Measurements from ENCODE around the gene CCBE1.

Gene CCBE1

GRCh38 chr18:59699750-59700534, 2.7 kb upstream of the CCBE1 start:
- H3K23ac ChIP-seq (ENCODE audit: low read length in 2 of 2): no peak overlapping the region
- peaks cover 15% of the 10 kb centered on the region for H3K4me1 ChIP-seq (ENCODE audit: control insufficient read depth, insufficient read depth, low read depth, low read length)
- WGBS: 95% methylated on average over 5 of the region's 8 CpGs
- no peak overlapping the region for H2AFZ ChIP-seq (ENCODE audit: low read depth, low read length)
- no peak overlapping the region for H4K91ac ChIP-seq (ENCODE audit: low read length)
- H3K4me2 ChIP-seq (ENCODE audit: low read length, poor library complexity, severe bottlenecking): no peak overlapping the region
- H2BK120ac ChIP-seq (ENCODE audit: low read depth, low read length): no peak overlapping the region
- no peak for DNase-seq
- no peak overlapping the region for H4K8ac ChIP-seq (ENCODE audit: low read length)
- no peak overlapping the region for H3K4ac ChIP-seq (ENCODE audit: low read depth in 1 of 2, low read length in 2 of 2)
- H2BK5ac ChIP-seq (ENCODE audit: low read depth, low read length, poor library complexity, severe bottlenecking): no peak overlapping the region
- H3K27ac ChIP-seq (ENCODE audit: low read length, poor library complexity, severe bottlenecking): no peak overlapping the region
- H2AK5ac ChIP-seq (ENCODE audit: low read length, severe bottlenecking): no peak overlapping the region
- peak overlapping the region; percentile 21 for H3K9ac ChIP-seq (ENCODE audit: low read length)
- peak overlapping the region in 1 of 2 experiments; percentile 68 for H2BK12ac ChIP-seq (ENCODE audit: low read length in 2 of 2)
- H3K14ac ChIP-seq (ENCODE audit: low read length in 2 of 2): no peak overlapping the region
- H3K79me1 ChIP-seq (replicated peaks; ENCODE audit: low read length, poor library complexity, severe bottlenecking): no peaks in the 10 kb centered on the region
- H3K9me3 ChIP-seq (ENCODE audit: control insufficient read depth, low read length): no peaks in the 10 kb centered on the region
- H3K4me3 ChIP-seq (ENCODE audit: insufficient read depth in 1 of 2, low read depth in 1 of 2, low read length in 2 of 2): no peak overlapping the region
- H3K18ac ChIP-seq (ENCODE audit: low read depth in 1 of 2, low read length in 2 of 2): peak overlapping the region in 1 of 2 experiments; percentile 57
- H2BK15ac ChIP-seq (ENCODE audit: low read depth, poor library complexity, severe bottlenecking): no peak overlapping the region
- peaks cover 0 to 25% of the 10 kb centered on the region in 2 experiments for H3K27me3 ChIP-seq (ENCODE audit: control insufficient read depth in 1 of 2, insufficient read depth in 1 of 2, low read length in 2 of 2)
- no peaks in the 10 kb centered on the region for H3K36me3 ChIP-seq (ENCODE audit: control insufficient read depth in 1 of 2, insufficient read depth in 2 of 2, low read depth in 1 of 2, low read length in 2 of 2)

DNA sequence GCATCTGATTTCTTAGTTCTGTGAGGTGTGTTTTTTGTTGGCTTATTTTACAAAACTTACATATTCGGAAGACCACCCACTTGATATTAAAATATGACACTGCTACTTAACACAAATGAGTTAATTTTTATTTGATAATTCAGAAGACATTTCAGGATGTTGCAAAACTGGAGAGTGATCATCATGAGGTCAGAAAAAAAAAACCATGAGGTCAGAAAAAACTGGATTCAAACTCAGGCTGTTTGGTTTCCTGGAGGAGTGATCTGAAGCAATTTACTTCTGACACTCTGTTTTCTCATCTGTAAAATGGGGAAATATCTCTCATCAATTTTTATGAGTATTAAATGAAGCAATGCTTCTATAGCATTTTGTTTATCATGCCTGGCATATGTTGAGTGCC, 1.8 kb upstream of the CCBE1 start:
- Histone ChIP-seq H3K4me3 (ENCODE audit: insufficient read depth in 1 of 2, low read depth in 1 of 2, low read length in 2 of 2) (no peak overlapping the region), H3K14ac (ENCODE audit: low read length in 2 of 2) (no peak overlapping the region), H2BK15ac (ENCODE audit: low read depth, poor library complexity, severe bottlenecking) (no peak overlapping the region), H4K91ac (ENCODE audit: low read length) (no peak overlapping the region), H3K18ac (ENCODE audit: low read depth in 1 of 2, low read length in 2 of 2) (no peak overlapping the region), H3K4me2 (ENCODE audit: low read length, poor library complexity, severe bottlenecking) (no peak overlapping the region), H3K27ac (ENCODE audit: low read length, poor library complexity, severe bottlenecking) (no peak overlapping the region), H3K79me1 (replicated peaks; ENCODE audit: low read length, poor library complexity, severe bottlenecking) (no peaks in the 10 kb centered on the region), H3K36me3 (ENCODE audit: control insufficient read depth in 1 of 2, insufficient read depth in 2 of 2, low read depth in 1 of 2, low read length in 2 of 2) (no peaks in the 10 kb centered on the region), H3K9me3 (ENCODE audit: control insufficient read depth, low read length) (no peaks in the 10 kb centered on the region), H2BK120ac (ENCODE audit: low read depth, low read length) (no peak overlapping the region), H3K9ac (ENCODE audit: low read length) (no peak overlapping the region), H3K27me3 (ENCODE audit: control insufficient read depth in 1 of 2, insufficient read depth in 1 of 2, low read length in 2 of 2) (peaks cover 0 to 25% of the 10 kb centered on the region in 2 experiments), H3K4me1 (ENCODE audit: control insufficient read depth, insufficient read depth, low read depth, low read length) (peaks cover 15% of the 10 kb centered on the region), H2AFZ (ENCODE audit: low read depth, low read length) (no peak overlapping the region), H2BK12ac (ENCODE audit: low read length in 2 of 2) (no peak overlapping the region), H4K8ac (ENCODE audit: low read length) (no peak overlapping the region), H2AK5ac (ENCODE audit: low read length, severe bottlenecking) (no peak overlapping the region), H3K23ac (ENCODE audit: low read length in 2 of 2) (no peak overlapping the region), H2BK5ac (ENCODE audit: low read depth, low read length, poor library complexity, severe bottlenecking) (no peak overlapping the region), H3K4ac (ENCODE audit: low read depth in 1 of 2, low read length in 2 of 2) (no peak overlapping the region)
- no peak for DNase-seq
- no CpG with 5 or more reads among the region's 1 CpG for WGBS

GRCh38 chr18:59696311-59697235, 650 bp downstream of the CCBE1 start:
- Histone ChIP-seq H2AK5ac (ENCODE audit: low read length, severe bottlenecking) (no peak overlapping the region), H2BK15ac (ENCODE audit: low read depth, poor library complexity, severe bottlenecking) (peak overlapping the region; percentile 78), H3K9me3 (ENCODE audit: control insufficient read depth, low read length) (no peaks in the 10 kb centered on the region), H4K91ac (ENCODE audit: low read length) (no peak overlapping the region), H3K14ac (ENCODE audit: low read length in 2 of 2) (peak overlapping the region in 1 of 2 experiments; percentile 80), H3K18ac (ENCODE audit: low read depth in 1 of 2, low read length in 2 of 2) (no peak overlapping the region), H3K27me3 (ENCODE audit: control insufficient read depth in 1 of 2, insufficient read depth in 1 of 2, low read length in 2 of 2) (peaks cover 0 to 25% of the 10 kb centered on the region in 2 experiments), H3K23ac (ENCODE audit: low read length in 2 of 2) (peak overlapping the region in 1 of 2 experiments; percentile 77), H3K4ac (ENCODE audit: low read depth in 1 of 2, low read length in 2 of 2) (no peak overlapping the region), H4K8ac (ENCODE audit: low read length) (peak overlapping the region; percentile 12), H3K4me2 (ENCODE audit: low read length, poor library complexity, severe bottlenecking) (peak overlapping the region; percentile 94), H3K4me3 (ENCODE audit: insufficient read depth in 1 of 2, low read depth in 1 of 2, low read length in 2 of 2) (peak overlapping the region; percentile 53 to 95), H3K36me3 (ENCODE audit: control insufficient read depth in 1 of 2, insufficient read depth in 2 of 2, low read depth in 1 of 2, low read length in 2 of 2) (no peaks in the 10 kb centered on the region), H3K9ac (ENCODE audit: low read length) (peak overlapping the region; percentile 85), H2BK120ac (ENCODE audit: low read depth, low read length) (no peak overlapping the region), H2AFZ (ENCODE audit: low read depth, low read length) (peak overlapping the region; percentile 66), H2BK12ac (ENCODE audit: low read length in 2 of 2) (peak overlapping the region in 1 of 2 experiments; percentile 30), H3K27ac (ENCODE audit: low read length, poor library complexity, severe bottlenecking) (no peak overlapping the region), H3K79me1 (replicated peaks; ENCODE audit: low read length, poor library complexity, severe bottlenecking) (no peaks in the 10 kb centered on the region), H3K4me1 (ENCODE audit: control insufficient read depth, insufficient read depth, low read depth, low read length) (peaks cover 15% of the 10 kb centered on the region), H2BK5ac (ENCODE audit: low read depth, low read length, poor library complexity, severe bottlenecking) (no peak overlapping the region)
- peak; percentile 48 for DNase-seq
- WGBS: under 1% methylated on average over 69 of the region's 79 CpGs

DNA sequence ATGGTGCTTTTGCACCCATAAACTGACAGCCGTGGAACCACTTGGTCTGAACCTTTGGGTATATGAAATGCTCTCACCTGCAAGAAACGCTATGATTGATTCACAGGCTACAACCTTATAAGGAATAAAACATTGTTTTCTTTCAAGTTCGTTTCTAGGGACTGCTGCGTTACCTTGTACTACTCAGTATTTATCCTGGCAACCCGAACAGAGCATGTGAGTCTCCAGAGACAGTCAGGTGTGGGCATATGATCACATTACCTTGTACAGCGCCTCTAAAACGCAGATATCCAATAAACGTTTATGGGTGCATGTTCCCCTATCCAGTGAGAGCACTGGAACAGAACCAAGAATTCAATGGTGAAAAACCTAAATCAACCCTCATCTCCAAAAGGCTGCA, 1.7 kb downstream of the CCBE1 start:
- Histone ChIP-seq H3K4me3 (ENCODE audit: insufficient read depth in 1 of 2, low read depth in 1 of 2, low read length in 2 of 2) (peak overlapping the region in 1 of 2 experiments; percentile 95), H3K79me1 (replicated peaks; ENCODE audit: low read length, poor library complexity, severe bottlenecking) (no peaks in the 10 kb centered on the region), H3K27me3 (ENCODE audit: control insufficient read depth in 1 of 2, insufficient read depth in 1 of 2, low read length in 2 of 2) (peaks cover 0 to 25% of the 10 kb centered on the region in 2 experiments), H3K18ac (ENCODE audit: low read depth in 1 of 2, low read length in 2 of 2) (no peak overlapping the region), H3K36me3 (ENCODE audit: control insufficient read depth in 1 of 2, insufficient read depth in 2 of 2, low read depth in 1 of 2, low read length in 2 of 2) (no peaks in the 10 kb centered on the region), H4K8ac (ENCODE audit: low read length) (no peak overlapping the region), H3K9ac (ENCODE audit: low read length) (no peak overlapping the region), H3K4ac (ENCODE audit: low read depth in 1 of 2, low read length in 2 of 2) (no peak overlapping the region), H4K91ac (ENCODE audit: low read length) (no peak overlapping the region), H3K4me2 (ENCODE audit: low read length, poor library complexity, severe bottlenecking) (no peak overlapping the region), H3K9me3 (ENCODE audit: control insufficient read depth, low read length) (no peaks in the 10 kb centered on the region), H3K4me1 (ENCODE audit: control insufficient read depth, insufficient read depth, low read depth, low read length) (peaks cover 15% of the 10 kb centered on the region), H2AK5ac (ENCODE audit: low read length, severe bottlenecking) (no peak overlapping the region), H2BK12ac (ENCODE audit: low read length in 2 of 2) (no peak overlapping the region), H3K27ac (ENCODE audit: low read length, poor library complexity, severe bottlenecking) (no peak overlapping the region), H2BK120ac (ENCODE audit: low read depth, low read length) (no peak overlapping the region), H3K14ac (ENCODE audit: low read length in 2 of 2) (no peak overlapping the region), H2BK15ac (ENCODE audit: low read depth, poor library complexity, severe bottlenecking) (no peak overlapping the region), H2AFZ (ENCODE audit: low read depth, low read length) (no peak overlapping the region), H3K23ac (ENCODE audit: low read length in 2 of 2) (no peak overlapping the region), H2BK5ac (ENCODE audit: low read depth, low read length, poor library complexity, severe bottlenecking) (no peak overlapping the region)
- 77% methylated on average over 8 of the region's 8 CpGs for WGBS
- DNase-seq: no peak

Measured in mesenchymal stem cell (in vitro differentiated cells and primary cell).